ENCODE data around the gene ATP6V0B. TPM values are rescaled to one million over a fixed set of nuclear protein-coding genes. Genes with fewer than 3 reads are reported as not detected.

The ATP6V0B gene
- total and polyA plus RNA-seq, 2 of the 13 experiments (the other 11 are each of a cell fraction or from before 2014, with no cell fraction given) = 157 to 161 TPM

DNA sequence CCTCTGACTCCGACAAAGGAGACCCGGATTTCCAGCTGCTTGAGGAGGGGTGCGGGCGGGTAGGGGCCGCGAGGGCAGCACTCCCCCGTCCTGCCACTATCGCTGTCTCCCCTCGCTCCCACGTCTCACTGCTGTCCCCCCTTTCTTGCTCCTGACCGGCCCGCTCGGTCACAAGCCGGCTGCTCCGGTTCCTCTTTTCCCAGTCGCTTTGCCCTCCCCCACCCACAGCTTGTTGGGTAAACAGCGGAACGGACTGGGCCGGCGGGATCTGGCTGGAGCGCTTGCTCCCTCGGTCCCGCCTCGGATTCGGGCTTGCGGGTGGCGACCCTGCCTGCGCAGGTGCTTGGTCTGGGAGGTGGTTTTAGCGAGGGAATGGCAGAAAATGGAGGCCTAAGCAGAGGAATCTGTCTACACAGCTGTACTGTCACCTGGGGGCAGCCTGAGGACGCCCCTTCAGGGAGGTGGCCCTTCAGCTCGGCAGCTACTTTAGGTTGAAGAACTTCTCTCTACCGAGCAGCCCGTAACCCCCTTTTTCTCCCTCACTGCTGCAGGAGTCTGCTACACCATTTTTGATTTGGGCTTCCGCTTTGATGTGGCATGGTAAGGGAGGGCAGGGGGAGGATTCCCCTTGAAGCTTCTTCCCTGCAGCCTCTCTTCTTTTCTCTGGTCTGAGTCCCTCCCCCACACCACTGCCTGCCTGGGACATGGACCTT is 645 bp downstream of the ATP6V0B start (continued):
- TF ChIP-seq HNF4G (IDR thresholded peaks at IDR 0.05; ENCODE audit: borderline replicate concordance, low read depth, low read length) (no peak), HNF4G (CRISPR knock-in tag; IDR thresholded peaks at IDR 0.05; ENCODE audit: borderline replicate concordance, low read depth) (no peak), FLYWCH1 (CRISPR knock-in tag; IDR thresholded peaks at IDR 0.05) (0 out of 2 replicates have a peak, but pooled peaks have one; percentile 57), ZNF138 (CRISPR knock-in tag; IDR thresholded peaks at IDR 0.05; ENCODE audit: low read depth) (no peak), AGO2 (optimal IDR thresholded peaks at IDR 0.05; ENCODE audit: low read depth, low read length) (peak; percentile 7), ZNF761 (CRISPR knock-in tag; conservative IDR thresholded peaks at IDR 0.05) (no peak), ZZZ3 (CRISPR knock-in tag; IDR thresholded peaks at IDR 0.05; ENCODE audit: borderline replicate concordance) (0 out of 2 replicates have a peak, but pooled peaks have one; percentile 1), ZNF790 (CRISPR knock-in tag; IDR thresholded peaks at IDR 0.05; ENCODE audit: borderline replicate concordance) (0 out of 2 replicates have a peak, but pooled peaks have one; percentile 48), ZNF777 (CRISPR knock-in tag; IDR thresholded peaks at IDR 0.05) (no peak), ELF3 (CRISPR knock-in tag; IDR thresholded peaks at IDR 0.05) (0 out of 2 replicates have a peak, but pooled peaks have one; percentile 6), SUZ12 (IDR thresholded peaks at IDR 0.05; ENCODE audit: low read depth, low read length) (no peak), ZFP82 (CRISPR knock-in tag; IDR thresholded peaks at IDR 0.05; ENCODE audit: borderline replicate concordance) (peak; percentile 45; the same call in 1 of the 2 replicates), ZSCAN12 (CRISPR knock-in tag; IDR thresholded peaks at IDR 0.05) (peak; percentile 63; the same call in 1 of the 2 replicates), FOXA1 (IDR thresholded peaks at IDR 0.05) (no peak), FOXA1 (CRISPR knock-in tag; IDR thresholded peaks at IDR 0.05) (peak; percentile 61), RBM22 (optimal IDR thresholded peaks at IDR 0.05; ENCODE audit: low read length) (no peak), ZNF841 (CRISPR knock-in tag; IDR thresholded peaks at IDR 0.05; ENCODE audit: borderline replicate concordance) (no peak), REXO4 (CRISPR knock-in tag; IDR thresholded peaks at IDR 0.05; ENCODE audit: borderline replicate concordance) (no peak), NFIC (IDR thresholded peaks at IDR 0.05; ENCODE audit: low read length) (no peak), POLR2A (IDR thresholded peaks at IDR 0.05; ENCODE audit: insufficient read depth in 1 of 2, low read depth in 2 of 2, low read length in 2 of 2) (no peak), CHCHD3 (CRISPR knock-in tag; IDR thresholded peaks at IDR 0.05) (no peak)
- TF ChIP-seq, protein P1, sequence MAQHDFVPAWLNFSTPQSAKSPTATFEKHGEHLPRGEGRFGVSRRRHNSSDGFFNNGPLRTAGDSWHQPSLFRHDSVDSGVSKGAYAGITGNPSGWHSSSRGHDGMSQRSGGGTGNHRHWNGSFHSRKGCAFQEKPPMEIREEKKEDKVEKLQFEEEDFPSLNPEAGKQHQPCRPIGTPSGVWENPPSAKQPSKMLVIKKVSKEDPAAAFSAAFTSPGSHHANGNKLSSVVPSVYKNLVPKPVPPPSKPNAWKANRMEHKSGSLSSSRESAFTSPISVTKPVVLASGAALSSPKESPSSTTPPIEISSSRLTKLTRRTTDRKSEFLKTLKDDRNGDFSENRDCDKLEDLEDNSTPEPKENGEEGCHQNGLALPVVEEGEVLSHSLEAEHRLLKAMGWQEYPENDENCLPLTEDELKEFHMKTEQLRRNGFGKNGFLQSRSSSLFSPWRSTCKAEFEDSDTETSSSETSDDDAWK (CRISPR knock-in tag; IDR thresholded peaks at IDR 0.05) = no peak
- TF ChIP-seq, protein P2, sequence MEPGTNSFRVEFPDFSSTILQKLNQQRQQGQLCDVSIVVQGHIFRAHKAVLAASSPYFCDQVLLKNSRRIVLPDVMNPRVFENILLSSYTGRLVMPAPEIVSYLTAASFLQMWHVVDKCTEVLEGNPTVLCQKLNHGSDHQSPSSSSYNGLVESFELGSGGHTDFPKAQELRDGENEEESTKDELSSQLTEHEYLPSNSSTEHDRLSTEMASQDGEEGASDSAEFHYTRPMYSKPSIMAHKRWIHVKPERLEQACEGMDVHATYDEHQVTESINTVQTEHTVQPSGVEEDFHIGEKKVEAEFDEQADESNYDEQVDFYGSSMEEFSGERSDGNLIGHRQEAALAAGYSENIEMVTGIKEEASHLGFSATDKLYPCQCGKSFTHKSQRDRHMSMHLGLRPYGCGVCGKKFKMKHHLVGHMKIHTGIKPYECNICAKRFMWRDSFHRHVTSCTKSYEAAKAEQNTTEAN (CRISPR knock-in tag; conservative IDR thresholded peaks at IDR 0.05) = no peak
- TF ChIP-seq, protein P3, sequence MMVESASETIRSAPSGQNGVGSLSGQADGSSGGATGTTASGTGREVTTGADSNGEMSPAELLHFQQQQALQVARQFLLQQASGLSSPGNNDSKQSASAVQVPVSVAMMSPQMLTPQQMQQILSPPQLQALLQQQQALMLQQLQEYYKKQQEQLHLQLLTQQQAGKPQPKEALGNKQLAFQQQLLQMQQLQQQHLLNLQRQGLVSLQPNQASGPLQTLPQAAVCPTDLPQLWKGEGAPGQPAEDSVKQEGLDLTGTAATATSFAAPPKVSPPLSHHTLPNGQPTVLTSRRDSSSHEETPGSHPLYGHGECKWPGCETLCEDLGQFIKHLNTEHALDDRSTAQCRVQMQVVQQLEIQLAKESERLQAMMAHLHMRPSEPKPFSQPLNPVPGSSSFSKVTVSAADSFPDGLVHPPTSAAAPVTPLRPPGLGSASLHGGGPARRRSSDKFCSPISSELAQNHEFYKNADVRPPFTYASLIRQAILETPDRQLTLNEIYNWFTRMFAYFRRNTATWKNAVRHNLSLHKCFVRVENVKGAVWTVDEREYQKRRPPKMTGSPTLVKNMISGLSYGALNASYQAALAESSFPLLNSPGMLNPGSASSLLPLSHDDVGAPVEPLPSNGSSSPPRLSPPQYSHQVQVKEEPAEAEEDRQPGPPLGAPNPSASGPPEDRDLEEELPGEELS (CRISPR knock-in tag; IDR thresholded peaks at IDR 0.05) = 0 out of 2 replicates have a peak, but pooled peaks have one; percentile 17
- TF ChIP-seq, protein P4, sequence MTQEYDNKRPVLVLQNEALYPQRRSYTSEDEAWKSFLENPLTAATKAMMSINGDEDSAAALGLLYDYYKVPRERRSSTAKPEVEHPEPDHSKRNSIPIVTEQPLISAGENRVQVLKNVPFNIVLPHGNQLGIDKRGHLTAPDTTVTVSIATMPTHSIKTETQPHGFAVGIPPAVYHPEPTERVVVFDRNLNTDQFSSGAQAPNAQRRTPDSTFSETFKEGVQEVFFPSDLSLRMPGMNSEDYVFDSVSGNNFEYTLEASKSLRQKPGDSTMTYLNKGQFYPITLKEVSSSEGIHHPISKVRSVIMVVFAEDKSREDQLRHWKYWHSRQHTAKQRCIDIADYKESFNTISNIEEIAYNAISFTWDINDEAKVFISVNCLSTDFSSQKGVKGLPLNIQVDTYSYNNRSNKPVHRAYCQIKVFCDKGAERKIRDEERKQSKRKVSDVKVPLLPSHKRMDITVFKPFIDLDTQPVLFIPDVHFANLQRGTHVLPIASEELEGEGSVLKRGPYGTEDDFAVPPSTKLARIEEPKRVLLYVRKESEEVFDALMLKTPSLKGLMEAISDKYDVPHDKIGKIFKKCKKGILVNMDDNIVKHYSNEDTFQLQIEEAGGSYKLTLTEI (CRISPR knock-in tag; conservative IDR thresholded peaks at IDR 0.05) = no peak

All from HepG2 (cell line).